ENCODE results near the gene DNAJC5. TPM values are rescaled to one million over a fixed set of nuclear protein-coding genes. Genes with fewer than 3 reads are reported as not detected.
A peak's percentile ranks its signal among the peaks of the same experiment; 100 is the strongest.
"Not testable (repeated sequence)": the region's sequence is repeated elsewhere in the genome, so short reads cannot be mapped to it uniquely, and the experiment has no call there.

The DNAJC5 gene
- total RNA-seq, 2 experiments from 2014 or later, result 48.3 to 49.2 TPM

DNA sequence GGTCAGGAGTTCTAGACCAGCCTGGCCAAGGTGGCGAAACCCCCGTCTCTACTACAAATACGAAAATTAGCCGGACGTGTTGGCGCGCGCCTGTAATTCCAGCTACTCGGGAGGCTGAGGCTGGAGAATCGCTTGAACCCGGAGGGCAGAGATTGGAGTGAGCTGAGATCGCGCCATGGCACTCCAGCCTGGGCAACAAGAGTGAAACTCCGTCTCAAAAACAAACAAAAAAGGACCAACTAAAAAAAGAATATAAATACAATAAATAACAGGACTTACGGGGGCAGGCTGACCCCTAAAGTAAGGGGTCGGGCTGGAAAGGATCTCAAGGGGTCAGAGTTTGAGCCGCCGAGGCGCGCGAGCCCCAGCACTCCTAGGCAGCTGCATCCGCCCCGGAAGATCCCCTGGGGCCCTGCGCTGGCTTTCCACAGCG, 30.4 kb upstream of the DNAJC5 start:
- peak; percentile 2 for ATAC-seq (ENCODE audit: low read depth)
- peak overlapping the region; percentile 98 for H3K27ac Mint-ChIP-seq
- DNase-seq, result no peak
- peaks cover 8% of the 10 kb centered on the region for H3K36me3 Mint-ChIP-seq
- H3K27me3 Mint-ChIP-seq, result no peaks in the 10 kb centered on the region
- POLR2A ChIA-PET, result interaction anchor here (0.7 to 3.0 kb wide), 18 partner anchors 20 to 343 kb away, joined by 3 to 27 read pairs (median 5); partner anchors contain the start of genes ARFRP1, DNAJC5, GMEB2 and LIME1
- peak overlapping the region; percentile 100 for H3K4me3 Mint-ChIP-seq
- no peaks in the 10 kb centered on the region for H3K9me3 Mint-ChIP-seq
- peaks cover 15% of the 10 kb centered on the region for H3K4me1 Mint-ChIP-seq

DNA sequence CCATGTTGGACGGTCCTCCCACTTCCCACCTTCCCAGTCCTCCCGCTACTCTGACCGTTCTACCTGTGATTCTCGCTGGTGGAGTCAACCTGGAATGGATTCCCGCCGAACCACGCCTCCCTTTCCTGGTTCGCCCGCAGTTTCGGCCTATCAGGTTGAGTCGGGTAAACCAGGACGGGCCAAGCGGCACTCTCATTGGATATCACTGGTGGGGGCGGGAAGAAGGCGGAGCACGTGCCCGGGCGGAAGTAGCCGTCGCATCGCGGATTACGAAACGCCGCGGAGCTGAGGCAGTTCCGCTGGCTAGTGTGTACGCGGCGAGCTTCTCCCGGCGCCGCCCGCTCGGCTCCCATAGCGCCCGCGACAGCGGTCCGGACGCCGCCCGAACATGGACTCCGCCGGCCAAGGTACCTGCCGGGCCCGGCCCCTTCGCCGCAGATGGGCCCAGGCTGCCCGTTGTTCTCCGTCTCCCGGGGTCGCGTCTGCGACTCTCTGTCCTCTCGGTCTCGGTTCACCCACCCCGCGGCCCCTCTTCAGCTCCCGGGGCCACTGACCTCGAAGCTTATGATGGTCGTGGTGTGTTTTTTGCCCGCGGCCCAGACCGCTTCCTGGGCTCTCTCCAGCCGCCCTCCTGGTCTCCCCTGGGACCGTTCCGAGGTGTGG, 29.8 kb upstream of the DNAJC5 start, which contains the start of gene TPD52L2:
Gene TPD52L2, plus strand, starts transcription at position 293 of the 663 bp plus-strand sequence. Its CDS starts 96 bp downstream, at position 389.
- Mint-ChIP-seq H3K4me1 (peaks cover 15% of the 10 kb centered on the region), H3K9me3 (no peaks in the 10 kb centered on the region), H3K27ac (peak within 1 kb of the TSS; percentile 98), H3K27me3 (no peaks in the 10 kb centered on the region), H3K4me3 (peak within 1 kb of the TSS; percentile 100), H3K36me3 (peaks cover 8% of the 10 kb centered on the region)
- POLR2A ChIA-PET, result interaction anchor here (0.7 to 3.0 kb wide), 21 partner anchors 10 to 344 kb away, joined by 3 to 27 read pairs (median 5); partner anchors contain the start of genes ARFRP1, DNAJC5, GMEB2 and LIME1
- peak; percentile 95 for DNase-seq
- peak; percentile 83 for ATAC-seq (ENCODE audit: low read depth)

- H3K36me3 Mint-ChIP-seq; ATAC-seq (ENCODE audit: low read depth): not testable (repeated sequence)
These were observed 27.9 kb upstream of the DNAJC5 start for GRCh38 chr20:63867042-63867441.

GRCh38 chr20:63868264-63868663, 26.7 kb upstream of the DNAJC5 start:
- Mint-ChIP-seq H3K9me3 (no peaks in the 10 kb centered on the region), H3K27ac (no peak overlapping the region), H3K27me3 (no peaks in the 10 kb centered on the region), H3K36me3 (peaks cover 5% of the 10 kb centered on the region), H3K4me1 (peaks cover 14% of the 10 kb centered on the region), H3K4me3 (no peak overlapping the region)
- DNase-seq, result no peak
- POLR2A ChIA-PET, result interaction anchor here (0.5 kb wide), 1 partner anchor 176 kb away, joined by 3 read pairs; no protein-coding TSS in a partner anchor
- ATAC-seq (ENCODE audit: low read depth), result no peak

More at GRCh38 chr20:63867042-63867441, 27.9 kb upstream of the DNAJC5 start:
- not testable (repeated sequence) for H3K27me3 Mint-ChIP-seq, DNase-seq, H3K27ac Mint-ChIP-seq, H3K9me3 Mint-ChIP-seq
- peak overlapping the region; percentile 22 for H3K4me3 Mint-ChIP-seq
- peaks cover 16% of the 10 kb centered on the region for H3K4me1 Mint-ChIP-seq
- POLR2A ChIA-PET, result interaction anchor here (0.7 kb wide), 1 partner anchor 15 kb away, joined by 3 read pairs; no protein-coding TSS in a partner anchor

DNA sequence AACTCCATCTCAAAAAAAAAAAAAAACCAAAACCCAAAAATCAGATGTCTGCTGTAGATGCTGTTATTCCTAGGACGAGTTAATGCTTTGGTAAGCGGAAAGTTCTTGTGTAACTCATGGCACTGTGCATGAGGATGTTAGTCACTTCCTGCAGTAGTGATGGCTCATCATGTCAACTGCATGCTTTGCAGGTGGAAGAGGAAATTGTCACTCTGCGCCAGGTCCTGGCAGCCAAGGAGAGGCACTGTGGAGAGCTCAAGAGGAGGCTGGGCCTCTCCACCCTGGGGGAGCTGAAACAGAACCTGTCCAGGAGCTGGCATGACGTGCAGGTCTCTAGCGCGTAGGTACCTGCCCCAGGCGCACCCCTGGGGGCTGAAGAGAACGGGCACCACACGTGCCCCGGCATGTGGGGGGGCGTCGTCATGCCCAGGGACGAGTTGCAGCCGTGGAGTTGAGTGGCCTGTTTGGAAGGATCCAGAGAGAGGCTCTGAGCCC, 21.4 kb upstream of the DNAJC5 start:
- Mint-ChIP-seq H3K27me3 (no peaks in the 10 kb centered on the region), H3K4me1 (peaks cover 6% of the 10 kb centered on the region), H3K4me3 (no peak overlapping the region), H3K36me3 (peaks cover 16% of the 10 kb centered on the region), H3K9me3 (no peaks in the 10 kb centered on the region), H3K27ac (peak overlapping the region; percentile 65)
- POLR2A ChIA-PET, result interaction anchor here (1.2 kb wide), 1 partner anchor 84 kb away, joined by 5 read pairs; no protein-coding TSS in a partner anchor
- ATAC-seq (ENCODE audit: low read depth) (peak; percentile 82), DNase-seq (no peak)

- not testable (repeated sequence) for H3K4me3 Mint-ChIP-seq; DNase-seq; H3K9me3 Mint-ChIP-seq; H3K4me1 Mint-ChIP-seq; H3K27ac Mint-ChIP-seq; H3K27me3 Mint-ChIP-seq; ATAC-seq (ENCODE audit: low read depth)
- H3K36me3 Mint-ChIP-seq, result peaks cover 16% of the 10 kb centered on the region
- POLR2A ChIA-PET, result interaction anchor here (1.2 kb wide), 1 partner anchor 83 kb away, joined by 5 read pairs; no protein-coding TSS in a partner anchor
These were observed 20.7 kb upstream of the DNAJC5 start for GRCh38 chr20:63874241-63874640.

DNA sequence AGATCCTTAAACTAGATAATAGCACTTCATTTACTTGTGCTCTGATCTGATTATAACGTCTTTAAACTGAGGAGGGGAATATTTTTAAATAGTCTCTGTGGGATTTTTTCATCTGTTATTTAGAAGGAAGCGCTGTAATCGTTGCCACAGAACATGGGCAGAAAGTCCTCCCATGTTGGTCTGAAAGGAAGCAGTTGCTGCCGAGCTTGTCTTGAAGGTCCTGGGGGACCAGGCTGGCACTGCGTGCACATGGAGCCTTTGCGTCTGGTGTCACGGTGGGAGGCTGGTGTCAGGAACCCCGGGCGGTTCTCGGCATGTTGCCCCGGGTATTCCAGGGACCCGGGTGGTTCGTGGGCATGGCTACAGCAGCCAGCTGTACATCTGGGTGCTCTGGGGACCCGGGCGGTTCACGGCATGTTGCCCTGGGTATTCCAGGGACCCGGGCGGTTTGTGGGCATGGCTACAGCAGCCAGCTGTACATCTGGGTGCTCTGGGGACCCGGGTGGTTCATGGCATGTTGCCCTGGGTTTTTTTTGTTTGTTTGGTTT, 18.4 kb upstream of the DNAJC5 start:
- Mint-ChIP-seq H3K36me3 (peaks cover 16% of the 10 kb centered on the region), H3K4me1 (peaks cover 6% of the 10 kb centered on the region), H3K4me3 (no peak overlapping the region), H3K27ac (no peak overlapping the region), H3K9me3 (no peaks in the 10 kb centered on the region), H3K27me3 (no peaks in the 10 kb centered on the region)
- POLR2A ChIA-PET, result no interaction called here
- ATAC-seq (ENCODE audit: low read depth) (no peak), DNase-seq (no peak)

GRCh38 chr20:63877755-63878470, 17.0 kb upstream of the DNAJC5 start:
- Mint-ChIP-seq H3K36me3 (peaks cover 14% of the 10 kb centered on the region), H3K27me3 (no peaks in the 10 kb centered on the region)
- POLR2A ChIA-PET, result interaction anchor here (1.1 kb wide), 1 partner anchor 33 kb away, joined by 3 read pairs; no protein-coding TSS in a partner anchor

GRCh38 chr20:63878899-63879663, 15.8 kb upstream of the DNAJC5 start:
- Mint-ChIP-seq H3K36me3 (peaks cover 12% of the 10 kb centered on the region), H3K4me1 (peaks cover 1% of the 10 kb centered on the region), H3K9me3 (no peaks in the 10 kb centered on the region), H3K27ac (no peak overlapping the region), H3K4me3 (no peak overlapping the region), H3K27me3 (no peaks in the 10 kb centered on the region)
- DNase-seq (no peak), ATAC-seq (ENCODE audit: low read depth) (no peak)
- POLR2A ChIA-PET, result interaction anchor here (1.1 kb wide), 1 partner anchor 32 kb away, joined by 3 read pairs; no protein-coding TSS in a partner anchor

More at GRCh38 chr20:63877755-63878470, 17.0 kb upstream of the DNAJC5 start:
- Mint-ChIP-seq H3K4me1 (peaks cover 4% of the 10 kb centered on the region), H3K4me3 (no peak overlapping the region), H3K9me3 (no peaks in the 10 kb centered on the region), H3K27ac (no peak overlapping the region)
- no peak for ATAC-seq (ENCODE audit: low read depth)
- DNase-seq, result no peak

- not testable (repeated sequence) for H3K27ac Mint-ChIP-seq, H3K4me3 Mint-ChIP-seq
These were observed 14.0 kb upstream of the DNAJC5 start for GRCh38 chr20:63880901-63881300.

DNA sequence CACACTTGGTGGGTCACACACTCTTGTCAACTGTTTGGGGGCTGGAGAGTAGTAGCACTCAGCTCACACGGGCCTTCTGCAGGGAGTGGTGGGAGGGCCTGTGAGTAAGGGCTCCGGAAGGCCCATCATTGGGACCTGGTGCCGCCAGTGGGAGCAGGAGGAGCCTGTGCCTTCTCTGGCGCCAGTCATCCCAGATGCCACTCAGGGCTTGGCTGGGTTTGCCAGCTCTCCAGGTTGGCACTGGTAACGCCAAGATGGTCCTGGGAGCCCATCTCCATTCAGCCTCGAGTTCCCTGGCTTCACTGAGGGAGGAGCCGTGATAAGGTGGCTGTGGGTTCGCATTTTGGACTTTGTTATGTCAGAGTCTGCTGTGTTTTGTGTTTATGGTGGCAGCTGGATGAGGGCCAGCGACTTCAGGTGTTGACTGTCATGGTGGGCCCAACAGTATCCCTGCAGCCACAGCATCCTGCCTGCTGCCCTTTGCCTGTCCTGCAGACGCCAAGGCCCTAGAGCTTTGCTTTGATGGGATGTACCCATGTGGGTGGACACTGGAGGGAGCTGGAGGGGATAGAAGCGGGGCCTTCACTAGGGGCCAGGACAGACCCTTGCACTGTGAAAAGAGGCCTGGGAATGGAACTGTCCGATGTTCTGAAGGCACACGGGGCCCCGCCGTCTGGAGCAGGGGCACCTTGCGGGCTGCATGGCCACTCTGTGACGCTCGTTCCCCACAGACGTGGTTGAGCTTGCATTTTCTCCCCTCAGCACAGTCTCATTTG, 13.3 kb upstream of the DNAJC5 start:
- peaks cover 3% of the 10 kb centered on the region for H3K36me3 Mint-ChIP-seq
- ATAC-seq (ENCODE audit: low read depth), result no peak

More at GRCh38 chr20:63880901-63881300, 14.0 kb upstream of the DNAJC5 start:
- POLR2A ChIA-PET, result interaction anchor here (0.7 kb wide), 1 partner anchor 102 kb away, joined by 4 read pairs; no protein-coding TSS in a partner anchor
- H3K27me3 Mint-ChIP-seq; H3K36me3 Mint-ChIP-seq; H3K9me3 Mint-ChIP-seq; ATAC-seq (ENCODE audit: low read depth); DNase-seq: not testable (repeated sequence)
- H3K4me1 Mint-ChIP-seq, result peaks cover 10% of the 10 kb centered on the region

More for the DNA sequence above, 13.3 kb upstream of the DNAJC5 start:
- Mint-ChIP-seq H3K4me3 (no peak overlapping the region), H3K4me1 (peaks cover 10% of the 10 kb centered on the region), H3K27me3 (no peaks in the 10 kb centered on the region), H3K27ac (no peak overlapping the region), H3K9me3 (no peaks in the 10 kb centered on the region)
- POLR2A ChIA-PET, result interaction anchor here (0.6 to 0.7 kb wide), 2 partner anchors 101 to 252 kb away, joined by 4 to 5 read pairs; no protein-coding TSS in a partner anchor
- DNase-seq, result no peak
